Osteoblast (primary cell): ENCODE measurements around the gene LY86. TPM values are rescaled to one million over a fixed set of nuclear protein-coding genes. Genes with fewer than 3 reads are reported as not detected.

ENCODE experiments used
- DNase-seq: peaks from one replicate; pipeline ENCODE4 v3.0.0; 2011; ENCODE audit warnings: low spot score, mixed read lengths; ENCODE audit not compliant: insufficient read length; ENCODE audit errors: missing footprints
- H2AFZ ChIP-seq: 2 replicates; pipeline ENCODE4 v1.6.0; 2011; ENCODE audit warnings: mild to moderate bottlenecking, low read length
- H3K27ac ChIP-seq: 2 replicates; pipeline ENCODE4 v1.5.1; 2011; ENCODE audit warnings: mild to moderate bottlenecking, low read depth, low read length, moderate library complexity
- H3K27me3 ChIP-seq: 2 replicates; pipeline ENCODE4 v1.6.0; 2012; ENCODE audit warnings: mild to moderate bottlenecking, control low read depth, inconsistent platforms, low read length, moderate library complexity; ENCODE audit not compliant: insufficient read depth
- H3K36me3 ChIP-seq: 2 replicates; pipeline ENCODE4 v1.5.1; 2011; ENCODE audit warnings: mild to moderate bottlenecking, low read length, control low read depth, moderate library complexity; ENCODE audit not compliant: insufficient read depth
- H3K4me1 ChIP-seq: 2 replicates; pipeline ENCODE4 v1.5.1; 2011; ENCODE audit warnings: mild to moderate bottlenecking, low read length, control low read depth, moderate library complexity; ENCODE audit not compliant: insufficient read depth
- H3K4me2 ChIP-seq: 2 replicates; pipeline ENCODE4 v1.6.0; 2011; ENCODE audit warnings: mild to moderate bottlenecking, low read length; ENCODE audit not compliant: insufficient read depth
- H3K4me3 ChIP-seq: fragments of 200-600 bp; sonication (generic); 3 replicates; pipeline ENCODE4 v1.5.1; 2012; ENCODE audit warnings: mild to moderate bottlenecking, low read length, inconsistent platforms; ENCODE audit not compliant: insufficient read depth
- H3K79me2 ChIP-seq: 2 replicates; pipeline ENCODE4 v1.6.0; 2012; ENCODE audit warnings: mild to moderate bottlenecking, low read length, control low read depth, inconsistent platforms; ENCODE audit not compliant: insufficient read depth
- H3K9me3 ChIP-seq: 2 replicates; pipeline ENCODE4 v1.5.1; 2011; ENCODE audit warnings: low read depth, low read length, control low read depth
- H4K20me1 ChIP-seq: 2 replicates; pipeline ENCODE4 v1.6.0; 2012; ENCODE audit warnings: mild to moderate bottlenecking, low read length, control low read depth; ENCODE audit not compliant: insufficient read depth
- CTCF ChIP-seq: IDR thresholded peaks from 2 replicates; pipeline ENCODE4 v1.5.1; 2011; ENCODE audit warnings: mild to moderate bottlenecking, low read depth, low read length, moderate library complexity; ENCODE audit errors: extremely low read depth
- total RNA-seq: library from RNA; depleted of rRNA; stranded (reverse); fragments of >200 nt; gene quantifications from 2 replicates; pipeline ENCODE4 v1.2.3, GENCODE V29; 2012

The LY86 gene
- total RNA-seq, 1 donor = not detected

GRCh38 chr6:6656287-6656686, 67.8 kb downstream of the LY86 start:
- no peaks in the 10 kb centered on the region for H3K36me3 ChIP-seq
- H3K4me3 ChIP-seq = no peak overlapping the region
- no peak overlapping the region for H3K4me2 ChIP-seq
- H2AFZ ChIP-seq = no peak overlapping the region
- no peaks in the 10 kb centered on the region for H3K4me1 ChIP-seq
- H3K27ac ChIP-seq = no peak overlapping the region
- no peaks in the 10 kb centered on the region for H3K27me3 ChIP-seq
- TF ChIP-seq CTCF = no peak
- no peaks in the 10 kb centered on the region for H3K79me2 ChIP-seq
- DNase-seq = no peak
- no peaks in the 10 kb centered on the region for H3K9me3 ChIP-seq
- no peaks in the 10 kb centered on the region for H4K20me1 ChIP-seq

GRCh38 chr6:6657085-6657819, 68.7 kb downstream of the LY86 start:
- Histone ChIP-seq H3K79me2 (no peaks in the 10 kb centered on the region), H3K9me3 (no peaks in the 10 kb centered on the region), H3K4me1 (no peaks in the 10 kb centered on the region), H2AFZ (no peak overlapping the region), H3K27ac (no peak overlapping the region), H3K36me3 (no peaks in the 10 kb centered on the region), H3K4me3 (no peak overlapping the region), H3K27me3 (no peaks in the 10 kb centered on the region), H4K20me1 (no peaks in the 10 kb centered on the region), H3K4me2 (no peak overlapping the region)
- DNase-seq = no peak
- no peak for TF ChIP-seq CTCF

GRCh38 chr6:6657820-6658217, 69.3 kb downstream of the LY86 start:
- Histone ChIP-seq H3K79me2 (no peaks in the 10 kb centered on the region), H3K36me3 (no peaks in the 10 kb centered on the region), H3K4me1 (no peaks in the 10 kb centered on the region), H3K9me3 (no peaks in the 10 kb centered on the region), H2AFZ (no peak overlapping the region), H3K4me2 (no peak overlapping the region), H3K4me3 (no peak overlapping the region), H3K27me3 (peaks cover under 1% of the 10 kb centered on the region), H3K27ac (no peak overlapping the region), H4K20me1 (no peaks in the 10 kb centered on the region)
- TF ChIP-seq CTCF = no peak
- DNase-seq = no peak

- no peak for DNase-seq
- Histone ChIP-seq H2AFZ (no peak overlapping the region), H3K27me3 (peaks cover 2% of the 10 kb centered on the region), H3K9me3 (no peaks in the 10 kb centered on the region), H4K20me1 (no peaks in the 10 kb centered on the region), H3K79me2 (no peaks in the 10 kb centered on the region), H3K4me1 (no peaks in the 10 kb centered on the region), H3K27ac (no peak overlapping the region), H3K4me2 (no peak overlapping the region), H3K36me3 (no peaks in the 10 kb centered on the region), H3K4me3 (no peak overlapping the region)
- TF ChIP-seq CTCF = no peak
Measured at GRCh38 chr6:6659600-6660327, 71.2 kb downstream of the LY86 start.
